GM18498 (cell line): ENCODE results near the gene SSPN.

Experiments used
- ATAC-seq: cut with Tn5 transposase; IDR thresholded peaks from one replicate; pipeline ENCODE4 v1.9.1; 2021; ENCODE audit warnings: mild to moderate bottlenecking, moderate library complexity; ENCODE audit not compliant: unreplicated experiment

SSPN gene

DNA sequence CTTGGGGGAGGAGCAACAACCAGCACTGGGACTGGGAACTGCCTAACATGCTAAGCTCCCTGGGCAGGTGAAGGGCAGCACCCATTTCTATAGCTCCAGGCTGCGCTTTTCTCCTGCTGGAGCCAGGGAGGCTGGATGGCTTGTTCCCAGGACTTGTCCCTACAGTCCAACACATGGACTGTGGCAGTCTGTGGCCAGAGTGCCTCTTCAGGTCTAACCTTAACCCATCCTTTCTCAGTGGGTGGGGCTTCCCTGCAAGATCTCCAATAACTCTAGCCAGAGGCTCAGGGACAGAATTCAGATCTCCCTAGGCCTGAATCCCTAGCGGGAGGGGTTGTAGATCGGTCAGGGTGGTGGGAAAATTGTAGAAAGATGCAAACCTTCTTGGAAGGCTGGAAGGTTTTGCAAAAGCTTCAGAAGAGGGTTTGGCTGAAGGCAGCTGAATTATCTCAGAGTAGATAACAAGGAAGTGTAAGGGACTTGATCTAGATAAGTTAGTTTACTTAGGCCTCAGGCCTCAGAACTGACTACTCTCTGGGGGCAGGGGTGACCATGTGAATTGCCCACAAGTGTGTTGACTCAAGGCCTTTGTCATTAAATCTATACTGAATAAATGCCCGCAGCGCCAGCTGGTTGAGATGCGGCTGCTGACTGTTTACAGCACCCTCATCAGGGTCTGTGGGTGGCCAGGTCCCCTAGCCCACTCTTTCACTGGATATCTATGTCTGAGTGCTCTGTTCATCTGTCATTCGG lies 60.7 kb downstream of the SSPN start:
- ATAC-seq: no peak

- ATAC-seq: no peak
Measured at GRCh38 chr12:26264215-26264838, 69.0 kb downstream of the SSPN start.

GRCh38 chr12:26265606-26266005 lies 70.2 kb downstream of the SSPN start:
- no peak for ATAC-seq

GRCh38 chr12:26266881-26267280 lies 71.5 kb downstream of the SSPN start:
- no peak for ATAC-seq

DNA sequence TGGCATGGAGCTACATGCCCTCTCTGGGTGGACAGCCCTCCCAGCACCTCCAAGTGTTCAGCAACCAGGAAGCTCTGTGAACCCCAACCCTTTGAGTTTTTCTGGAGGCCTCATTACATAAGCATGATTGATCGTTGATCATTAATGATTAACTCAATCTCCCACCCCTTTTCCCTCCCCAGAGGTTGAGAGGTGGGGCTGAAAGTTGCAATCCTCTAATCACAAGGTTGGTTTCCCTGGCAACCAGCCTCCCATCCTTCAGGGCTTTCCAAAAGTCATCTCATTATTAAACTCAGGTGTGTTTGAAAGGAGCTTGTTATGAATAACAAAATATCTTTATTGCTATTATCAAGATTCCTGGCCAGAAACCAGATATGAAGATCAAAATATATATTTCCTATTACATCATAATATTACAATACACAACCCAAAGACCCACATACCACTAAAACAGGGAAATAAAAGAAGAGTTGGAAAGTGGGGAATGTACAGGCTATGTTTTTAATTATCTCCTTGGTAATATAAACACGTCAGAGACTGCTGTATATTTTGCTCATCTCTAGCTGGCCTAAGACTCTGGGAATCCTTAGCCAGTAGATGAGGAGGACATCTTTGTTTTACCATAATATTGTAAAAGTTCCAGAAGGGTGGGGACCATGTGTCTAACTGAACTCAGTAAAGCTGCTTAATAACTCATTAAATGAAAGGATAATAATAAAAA lies 73.6 kb downstream of the SSPN start:
- ATAC-seq: no peak

DNA sequence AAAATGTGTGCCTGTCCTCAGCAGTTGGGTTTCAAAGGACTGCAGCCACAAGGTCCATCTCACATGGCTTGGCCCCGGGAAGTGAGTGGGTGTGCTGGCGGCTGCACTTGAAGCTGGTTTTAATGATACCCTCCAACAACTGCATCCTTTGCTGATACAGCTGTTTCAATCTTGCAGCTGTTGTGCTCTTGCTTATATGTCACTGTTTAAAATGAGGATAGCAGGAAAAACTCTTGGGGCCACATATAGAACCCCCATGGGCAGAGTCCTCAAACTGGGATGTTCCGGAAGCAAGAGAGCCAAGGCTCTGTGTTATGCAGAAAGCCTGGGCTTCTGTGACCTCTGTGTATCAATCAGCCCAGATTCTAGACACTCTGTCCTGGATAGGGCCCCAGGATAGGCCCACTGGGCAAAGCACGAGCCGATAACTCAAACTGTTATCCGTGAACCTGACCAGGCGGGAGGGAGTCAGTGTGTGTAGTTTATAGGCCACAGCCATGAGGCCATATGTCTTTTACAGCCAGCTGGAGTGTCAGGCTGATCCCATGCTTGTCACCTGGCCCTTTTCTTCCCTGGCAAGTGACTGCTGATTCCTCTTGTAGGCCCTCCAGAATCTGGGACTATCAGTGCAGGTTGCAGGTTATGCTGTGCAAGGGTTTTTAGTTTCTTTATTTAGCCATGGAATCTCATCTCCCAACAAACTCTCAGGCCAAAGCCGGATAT lies 74.3 kb downstream of the SSPN start:
- no peak for ATAC-seq

DNA sequence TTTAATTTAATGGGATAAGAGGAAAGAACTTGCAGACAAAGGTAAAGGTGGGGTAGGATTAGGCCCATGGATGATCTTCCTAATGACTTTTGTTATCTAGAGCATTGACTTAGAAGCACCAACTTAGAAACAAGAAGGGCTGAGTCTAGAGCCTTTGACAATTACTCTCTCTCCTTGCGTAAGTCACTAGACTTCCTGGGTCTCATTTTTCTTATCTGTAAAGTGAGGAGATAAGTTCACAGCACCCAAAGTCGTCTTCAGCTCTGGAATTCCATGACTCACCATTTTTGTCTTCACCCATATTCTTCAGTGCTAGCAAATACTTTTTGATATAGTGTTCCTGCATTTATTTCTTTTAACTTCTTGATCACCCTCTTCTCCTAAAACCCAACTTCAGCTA lies 75.7 kb downstream of the SSPN start:
- no peak for ATAC-seq

DNA sequence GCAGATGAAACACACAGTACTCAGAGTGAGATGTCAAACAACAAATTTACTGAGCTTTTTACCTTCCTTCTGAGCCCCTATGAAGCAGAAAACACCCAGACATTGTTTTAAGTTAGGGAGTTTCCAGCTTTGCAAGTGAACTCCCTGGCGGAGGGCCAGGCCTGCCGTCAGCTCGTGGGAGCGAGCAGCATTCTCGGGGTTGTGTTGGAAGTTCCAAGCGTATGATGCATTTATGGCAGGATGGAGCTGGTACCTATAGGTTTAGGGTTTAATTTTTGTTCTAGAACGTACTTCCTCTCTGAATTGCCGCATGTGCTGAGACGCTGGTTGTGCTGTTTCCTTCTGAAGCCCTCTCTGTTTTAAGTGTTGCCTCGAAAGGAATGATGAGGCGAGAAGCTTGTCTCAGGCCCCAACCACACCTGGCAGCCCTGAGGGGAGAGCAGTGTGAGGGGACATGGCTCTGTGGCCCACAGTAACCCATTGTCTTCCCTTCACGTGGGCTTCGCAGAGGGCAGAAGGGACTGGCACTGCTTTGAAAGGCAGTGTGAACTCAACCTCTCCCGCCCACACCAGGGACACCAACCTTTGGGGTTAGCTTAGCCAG lies 76.6 kb downstream of the SSPN start:
- ATAC-seq: no peak

DNA sequence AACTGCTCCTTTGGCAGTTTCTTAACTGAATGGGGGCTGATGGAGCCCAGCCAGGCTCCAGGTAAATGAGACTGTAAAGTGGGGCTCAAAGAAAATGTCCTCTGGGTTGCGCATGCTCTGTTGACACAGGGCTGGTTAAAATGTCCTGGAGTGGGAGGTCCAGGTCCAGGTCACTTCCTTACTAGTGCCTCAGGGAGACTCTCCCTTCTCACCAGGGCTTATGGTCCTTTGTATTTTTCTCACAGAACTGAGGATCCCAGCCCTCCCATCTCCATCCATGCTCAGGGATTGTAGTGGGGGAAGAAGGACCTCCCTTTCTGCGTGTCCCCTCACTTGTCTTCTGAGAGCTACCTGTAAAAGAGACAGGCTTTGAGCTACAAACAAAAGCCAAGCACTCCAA lies 77.5 kb downstream of the SSPN start:
- no peak for ATAC-seq

DNA sequence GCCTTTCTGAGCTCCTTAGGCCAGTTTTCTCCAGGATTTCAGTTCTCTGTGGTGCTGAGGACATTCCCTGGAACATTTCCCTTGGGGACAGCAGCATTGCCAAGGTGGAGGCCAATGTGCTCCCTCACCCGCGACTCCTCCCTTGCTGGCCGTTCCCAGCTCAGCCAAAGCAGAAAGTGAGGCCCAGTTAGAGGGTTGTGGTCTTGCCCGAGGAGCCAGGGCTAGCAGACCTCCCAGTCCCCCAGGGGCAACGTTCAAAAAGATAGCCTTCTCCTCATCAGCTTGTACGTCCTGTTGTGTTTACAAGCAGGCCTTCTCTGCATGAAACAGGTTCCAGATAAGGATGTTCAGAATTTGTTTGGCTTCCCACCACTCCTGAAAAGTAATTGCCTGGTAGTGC lies 78.4 kb downstream of the SSPN start:
- ATAC-seq: no peak

DNA sequence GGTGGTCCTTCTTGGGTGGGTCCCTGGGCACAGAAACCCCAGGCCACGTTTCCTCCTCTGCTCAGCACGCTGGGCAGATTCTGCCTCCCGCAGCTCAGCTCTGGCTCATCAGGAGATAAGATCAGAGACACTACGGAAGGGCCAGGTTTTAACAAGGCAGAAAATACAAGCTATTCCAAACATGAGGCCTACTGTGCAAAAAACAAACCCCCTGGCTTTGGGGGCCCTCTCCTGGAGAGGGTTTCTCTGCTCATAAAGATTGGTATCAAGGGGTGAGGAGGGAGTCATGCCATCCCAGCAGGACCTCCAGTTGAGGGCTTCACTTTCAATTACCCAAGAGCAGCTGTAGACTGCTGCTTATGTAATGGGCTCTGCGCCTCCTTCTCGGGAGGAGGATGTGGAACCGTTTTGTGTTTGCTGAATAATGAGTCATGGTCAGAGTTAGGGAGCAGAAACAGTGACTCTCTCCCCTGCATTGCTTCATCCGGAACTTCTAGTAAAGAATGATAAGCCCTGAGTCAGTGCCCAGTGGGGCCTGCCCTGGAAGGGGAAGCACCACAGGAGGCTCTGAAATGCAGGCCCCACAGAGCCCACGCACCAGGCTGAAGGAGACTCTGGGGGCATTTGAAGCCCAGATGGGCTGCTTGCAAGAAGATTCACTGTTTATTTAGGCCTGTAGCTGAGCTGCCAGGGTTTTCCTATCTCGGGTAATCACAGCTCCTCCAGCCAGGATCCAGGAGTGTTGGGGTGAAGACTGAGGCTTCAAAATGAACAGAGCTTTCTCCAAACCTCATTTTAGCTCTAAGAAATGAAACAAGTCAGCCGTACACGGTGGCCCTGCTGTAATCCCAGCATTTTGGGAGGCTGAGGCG lies 79.3 kb downstream of the SSPN start:
- ATAC-seq: peak; percentile 96

DNA sequence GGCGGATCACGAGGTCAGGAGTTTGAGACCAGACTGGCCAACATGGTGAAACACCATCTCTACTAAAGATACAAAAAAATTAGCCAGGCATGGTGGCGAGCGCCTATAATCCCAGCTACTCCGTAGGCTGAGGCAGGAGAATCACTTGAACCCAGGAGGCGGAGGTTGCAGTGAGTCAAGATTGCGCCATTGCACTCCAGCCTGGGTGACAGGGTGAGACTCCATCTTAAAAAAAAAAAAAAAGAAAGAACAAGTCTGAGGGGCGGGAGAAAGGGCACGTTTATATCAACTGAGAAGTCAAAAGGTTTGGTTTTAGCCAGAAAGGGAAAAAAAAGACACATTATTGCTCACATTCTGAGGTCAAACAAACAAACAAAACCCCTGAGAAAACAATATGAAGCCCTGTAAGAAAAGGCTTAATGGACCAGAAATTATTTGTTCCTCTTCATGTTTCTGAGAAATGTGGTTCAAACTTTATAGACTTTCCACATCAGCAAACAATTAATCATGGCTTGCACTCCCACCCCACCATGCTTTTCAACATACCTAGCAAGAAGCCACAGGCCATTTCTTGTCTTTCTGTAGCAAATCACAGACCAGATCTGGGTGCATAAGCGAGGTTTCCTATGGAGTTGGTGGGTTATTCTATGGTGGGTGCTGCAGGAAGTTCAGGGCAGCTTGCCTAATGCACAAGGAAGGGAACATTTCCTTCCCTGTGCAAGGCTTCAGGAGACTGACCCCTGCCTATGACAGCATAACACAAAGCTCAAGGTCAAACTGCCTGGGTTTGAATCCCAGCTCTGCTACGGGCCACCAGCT lies 80.1 kb downstream of the SSPN start:
- no peak for ATAC-seq

GRCh38 chr12:26276709-26277108 lies 81.3 kb downstream of the SSPN start:
- ATAC-seq: no peak

DNA sequence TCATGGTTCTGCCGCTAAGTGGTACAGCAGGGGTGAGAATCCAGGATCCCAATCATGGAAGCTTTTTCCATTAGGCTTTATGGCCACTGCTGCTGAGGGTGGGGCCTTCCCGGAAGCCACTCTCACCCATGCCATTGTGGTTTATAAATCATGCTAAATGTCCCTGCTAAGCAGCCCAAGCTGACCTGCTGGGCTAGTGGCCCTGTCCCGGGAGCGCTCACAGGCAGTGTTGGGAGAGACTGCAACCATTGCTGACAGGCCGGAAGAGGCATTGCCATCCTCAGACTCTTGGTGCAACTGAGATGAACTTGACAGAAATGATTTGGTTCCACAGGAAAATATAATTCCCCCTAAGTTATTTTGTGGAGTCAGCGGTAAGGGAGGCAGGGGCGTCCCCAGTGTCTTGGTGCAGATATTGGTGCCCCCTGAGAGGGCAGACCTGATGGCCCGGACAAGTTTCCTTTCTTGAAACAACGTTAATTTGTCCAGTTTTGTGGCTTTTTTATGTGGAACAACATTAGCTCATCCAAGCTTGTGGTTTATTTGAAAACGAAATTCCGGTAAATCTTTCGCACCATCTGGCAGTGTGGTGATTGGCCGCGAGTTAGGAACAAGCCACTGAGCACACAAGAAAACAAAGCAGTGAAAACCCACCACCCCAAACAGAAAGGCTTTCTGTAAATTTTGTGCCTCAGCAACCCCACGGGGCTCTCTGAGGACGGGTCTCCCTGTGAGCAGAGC lies 82.3 kb downstream of the SSPN start:
- no peak for ATAC-seq

DNA sequence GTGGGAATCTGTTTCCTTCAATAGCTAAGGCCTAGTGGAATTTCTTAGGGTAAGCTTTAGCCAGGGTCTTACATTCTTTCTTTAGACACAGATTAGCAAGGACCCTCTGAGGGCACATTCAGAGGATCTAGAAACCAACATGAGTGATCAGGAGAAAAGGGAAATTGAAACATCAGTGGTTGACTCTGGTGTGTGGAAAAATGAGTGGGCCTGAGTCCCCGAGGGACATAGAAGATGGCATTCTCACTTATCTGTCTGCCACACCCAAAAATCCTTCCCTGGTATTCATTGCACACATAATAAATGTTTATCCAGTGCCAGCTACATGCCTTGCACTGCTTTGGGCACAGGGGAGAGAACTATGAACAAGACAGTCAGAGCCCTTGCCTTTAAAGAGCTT lies 82.9 kb downstream of the SSPN start:
- no peak for ATAC-seq

GRCh38 chr12:26278666-26279065 lies 83.3 kb downstream of the SSPN start:
- ATAC-seq: no peak

- ATAC-seq: no peak
Measured at GRCh38 chr12:26279091-26279490, 83.7 kb downstream of the SSPN start.

GRCh38 chr12:26279908-26280307 lies 84.5 kb downstream of the SSPN start:
- ATAC-seq: no peak

GRCh38 chr12:26280869-26281268 lies 85.5 kb downstream of the SSPN start:
- ATAC-seq: no peak
